Gastrocnemius medialis (tissue), 4 donors: ENCODE results near the gene PNMA5.
"Not testable (repeated sequence)": the region's sequence is repeated elsewhere in the genome, so short reads cannot be mapped to it uniquely, and the experiment has no call there.

ENCODE experiments used
- POLR2A ChIP-seq, 2 donors: fragments of 450-650 bp; IDR thresholded peaks; one replicate each; pipeline ENCODE4 v1.6.1; 2017; ENCODE audit warnings: antibody characterized with exemption in 2 of 2, mild to moderate bottlenecking in 2 of 2, moderate library complexity in 2 of 2
- TF ChIP-seq, protein P1 (sequence below), 5 experiments: fragments of 450-650 bp in 3 of 5; fragments of 200-600 bp in 2 of 5; sonication (generic) in 2 of 5; IDR thresholded peaks in 4 of 5; conservative IDR thresholded peaks in 1 of 5; 1 replicate in 4 of 5; 2 replicates in 1 of 5; pipeline ENCODE4 v1.5.1; 2016 to 2019; ENCODE audit warnings: antibody characterized with exemption in 5 of 5, mild to moderate bottlenecking in 3 of 5, moderate library complexity in 3 of 5

DNA sequence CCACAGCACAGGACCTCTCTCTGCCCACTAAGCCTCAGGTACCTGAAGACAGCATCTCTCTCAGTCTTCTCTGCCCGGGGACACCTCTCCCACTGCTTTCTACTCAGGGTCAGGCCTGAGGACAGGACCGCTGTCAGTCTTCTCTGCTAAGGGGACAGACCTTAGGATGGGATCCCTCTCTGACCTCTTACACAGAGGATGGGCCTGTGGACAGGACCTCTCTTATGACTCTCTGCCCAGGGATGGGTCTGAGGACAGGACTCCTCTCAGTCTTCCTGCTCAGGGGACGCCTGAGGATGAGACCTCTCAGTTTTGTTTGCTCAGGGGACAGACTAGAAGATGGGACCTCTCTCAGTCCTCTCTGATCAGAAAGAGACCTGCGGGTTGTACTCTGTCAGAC lies 8.5 kb downstream of the PNMA5 start:
- TF ChIP-seq, protein P1, sequence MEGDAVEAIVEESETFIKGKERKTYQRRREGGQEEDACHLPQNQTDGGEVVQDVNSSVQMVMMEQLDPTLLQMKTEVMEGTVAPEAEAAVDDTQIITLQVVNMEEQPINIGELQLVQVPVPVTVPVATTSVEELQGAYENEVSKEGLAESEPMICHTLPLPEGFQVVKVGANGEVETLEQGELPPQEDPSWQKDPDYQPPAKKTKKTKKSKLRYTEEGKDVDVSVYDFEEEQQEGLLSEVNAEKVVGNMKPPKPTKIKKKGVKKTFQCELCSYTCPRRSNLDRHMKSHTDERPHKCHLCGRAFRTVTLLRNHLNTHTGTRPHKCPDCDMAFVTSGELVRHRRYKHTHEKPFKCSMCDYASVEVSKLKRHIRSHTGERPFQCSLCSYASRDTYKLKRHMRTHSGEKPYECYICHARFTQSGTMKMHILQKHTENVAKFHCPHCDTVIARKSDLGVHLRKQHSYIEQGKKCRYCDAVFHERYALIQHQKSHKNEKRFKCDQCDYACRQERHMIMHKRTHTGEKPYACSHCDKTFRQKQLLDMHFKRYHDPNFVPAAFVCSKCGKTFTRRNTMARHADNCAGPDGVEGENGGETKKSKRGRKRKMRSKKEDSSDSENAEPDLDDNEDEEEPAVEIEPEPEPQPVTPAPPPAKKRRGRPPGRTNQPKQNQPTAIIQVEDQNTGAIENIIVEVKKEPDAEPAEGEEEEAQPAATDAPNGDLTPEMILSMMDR (IDR thresholded peaks at IDR 0.05 in 4 of 5, conservative IDR thresholded peaks at IDR 0.05 in 1 of 5) = not testable (repeated sequence)
- TF ChIP-seq POLR2A (IDR thresholded peaks at IDR 0.05) = not testable (repeated sequence)
